B cell (primary cell): Measurements from ENCODE around the gene PLAU. TPM values are rescaled to one million over a fixed set of nuclear protein-coding genes. Genes with fewer than 3 reads are reported as not detected.
A peak's percentile ranks its signal among the peaks of the same experiment; 100 is the strongest.

Experiments
- ATAC-seq: fragments of 200-7000 bp; cut with Tn5 transposase; one replicate; pipeline ENCODE4 v1.10.0; 2021; ENCODE audit warnings: low read depth, mild to moderate bottlenecking, moderate number of reproducible peaks, moderate library complexity
- CTCF ChIA-PET: fragments of 350-600 bp; sonication (Branson Sonifier 250); formaldehyde crosslinking; loops from one replicate; lab custom pipeline; 2021; ENCODE audit warnings: antibody characterized with exemption, inconsistent platforms; lab: Charles Lee
- POLR2A ChIA-PET: fragments of 350-600 bp; sonication (Branson Sonifier 250); formaldehyde crosslinking; loops from one replicate; lab custom pipeline; 2021; ENCODE audit warnings: antibody characterized with exemption; lab: Charles Lee
- DNase-seq: peaks from one replicate; pipeline ENCODE4 v3.0.0; 2013
- H2AFZ ChIP-seq: 2 replicates; pipeline ENCODE4 v1.6.1; 2012; ENCODE audit warnings: mild to moderate bottlenecking, low read depth, low read length; ENCODE audit not compliant: insufficient read depth, poor library complexity, severe bottlenecking
- H3K27ac ChIP-seq, 2 donors: 1 replicate in 1 of 2; 2 replicates in 1 of 2; pipeline ENCODE4 v1.5.1; 2012 to 2013; ENCODE audit warnings: low read length in 2 of 2, mild to moderate bottlenecking in 2 of 2, moderate library complexity in 1 of 2
- H3K27me3 ChIP-seq, 4 experiments: fragments of 200-600 bp in 1 of 4; sonication (generic) in 1 of 4; replicated peaks in 1 of 4; 1 replicate in 2 of 4; 2 replicates in 2 of 4; pipeline versions ENCODE4 v1.6.1 to v1.7.0; 2013 to 2016; ENCODE audit warnings: low read length in 3 of 4, mild to moderate bottlenecking in 2 of 4, mixed read lengths in 1 of 4, moderate library complexity in 1 of 4; ENCODE audit not compliant: insufficient read depth in 4 of 4, control insufficient read depth in 3 of 4; ENCODE audit errors: control extremely low read depth in 1 of 4
- H3K36me3 ChIP-seq, 2 experiments: replicated peaks in 1 of 2; 1 replicate in 1 of 2; 2 replicates in 1 of 2; pipeline versions ENCODE4 v1.6.1 to v1.7.1; 2013; ENCODE audit warnings: low read length in 1 of 2; ENCODE audit not compliant: insufficient read depth in 2 of 2, control insufficient read depth in 1 of 2; ENCODE audit errors: control extremely low read depth in 1 of 2, extremely low read depth in 1 of 2
- H3K4me1 ChIP-seq, 2 donors: fragments of 200-600 bp in 1 of 2; sonication (generic) in 1 of 2; 1 replicate in 1 of 2; 2 replicates in 1 of 2; pipeline versions ENCODE4 v1.5.1 to v1.6.1; 2013 to 2017; ENCODE audit warnings: low read length in 2 of 2; ENCODE audit not compliant: control insufficient read depth in 2 of 2, insufficient read depth in 2 of 2
- H3K4me2 ChIP-seq: replicated peaks from 2 replicates; pipeline ENCODE3; 2012; ENCODE audit warnings: mild to moderate bottlenecking, low read depth, low read length; ENCODE audit not compliant: poor library complexity, severe bottlenecking
- H3K4me3 ChIP-seq, 5 experiments: fragments of 200-600 bp in 1 of 5; sonication (generic) in 1 of 5; 1 replicate in 3 of 5; 2 replicates in 2 of 5; pipeline versions ENCODE4 v1.5.1 to v1.7.0; 2011 to 2016; ENCODE audit warnings: low read length in 4 of 5, mild to moderate bottlenecking in 4 of 5, low read depth in 2 of 5, control low read depth in 1 of 5, moderate library complexity in 1 of 5; ENCODE audit not compliant: insufficient read depth in 1 of 5; ENCODE audit errors: control extremely low read depth in 1 of 5, extremely low read depth in 1 of 5
- H3K79me2 ChIP-seq: fragments of 200-600 bp; sonication (generic); one replicate; pipeline ENCODE4 v1.6.0; 2016; ENCODE audit warnings: low read length; ENCODE audit not compliant: control insufficient read depth, insufficient read depth
- H3K9ac ChIP-seq: fragments of 200-600 bp; sonication (generic); 2 replicates; pipeline ENCODE4 v1.6.1; 2017; ENCODE audit warnings: mild to moderate bottlenecking, low read length, moderate library complexity
- H3K9me3 ChIP-seq, 3 donors: one replicate each; pipeline versions ENCODE4 v1.6.1 to v1.7.1; 2013; ENCODE audit warnings: low read length in 2 of 3; ENCODE audit not compliant: control insufficient read depth in 2 of 3, insufficient read depth in 1 of 3; ENCODE audit errors: control extremely low read depth in 1 of 3
- H4K20me1 ChIP-seq: 2 replicates; pipeline ENCODE4 v1.6.0; 2012; ENCODE audit warnings: mild to moderate bottlenecking, low read length; ENCODE audit not compliant: insufficient read depth, control insufficient read depth, poor library complexity, severe bottlenecking
- H3K27ac Mint-ChIP-seq: one replicate; pipeline ENCODE4 v1.8.0; 2021; ENCODE audit warnings: mixed read lengths
- H3K27me3 Mint-ChIP-seq: one replicate; pipeline ENCODE4 v1.8.0; 2021; ENCODE audit warnings: mixed read lengths
- H3K4me1 Mint-ChIP-seq: one replicate; pipeline ENCODE4 v1.8.0; 2021; ENCODE audit warnings: mixed read lengths
- H3K4me3 Mint-ChIP-seq: one replicate; pipeline ENCODE4 v1.8.0; 2021; ENCODE audit warnings: mixed read lengths
- H3K9me3 Mint-ChIP-seq: one replicate; pipeline ENCODE4 v1.8.0; 2022; ENCODE audit warnings: mixed read lengths; ENCODE audit not compliant: insufficient read depth
- EZH2 ChIP-seq: IDR thresholded peaks from 2 replicates; pipeline ENCODE4 v1.6.1; 2012; ENCODE audit warnings: borderline replicate concordance, low read depth, mild to moderate bottlenecking, moderate library complexity, low read length; ENCODE audit not compliant: insufficient read depth, poor library complexity, severe bottlenecking
- WGBS: methylation state at CpG from one replicate; pipeline ENCODE4 v1.1.5; 2013; ENCODE audit warnings: missing lambda C conversion rate; ENCODE audit not compliant: insufficient coverage; 5-methylcytosine and 5-hydroxymethylcytosine counted together
- intact Hi-C: fragments of 100-400 bp; cut with micrococcal nuclease; formaldehyde crosslinking; loops from one replicate; pipeline ENCODE4 v1.10.0; 2022
- polyA plus RNA-seq: library from polyadenylated mRNA; depleted of rRNA; stranded (reverse); fragments of >200 nt; gene quantifications from 2 replicates; pipeline ENCODE4 v1.2.3, GENCODE V29; 2012
- total RNA-seq, 2 donors: library from RNA; stranded (reverse); fragments of 120-200 nt in 1 of 2; gene quantifications; 1 replicate in 1 of 2; 2 replicates in 1 of 2; pipeline versions ENCODE4 v1.2.3 to v1.2.4, GENCODE V29; 2013 to 2022
- TF ChIP-seq, protein P1 (sequence below): fragments of 200-600 bp; IDR thresholded peaks from one replicate; pipeline ENCODE4 v1.8.0; 2022; ENCODE audit warnings: antibody characterized with exemption, mild to moderate bottlenecking

Gene PLAU
- total and polyA plus RNA-seq, 2 donors (not counting 1 experiment from before 2014, with no cell fraction given): 0.04 TPM; not detected in 1

- ChIA-PET POLR2A (no interaction called here), CTCF (interaction anchor here (1.2 to 3.9 kb wide), 2 partner anchors 8 to 10 kb away, joined by 3 to 20 read pairs; no protein-coding TSS in a partner anchor)
- no peak overlapping the region for H3K4me3 ChIP-seq
- no peaks in the 10 kb centered on the region for H3K4me1 ChIP-seq
- Mint-ChIP-seq H3K27me3 (no peaks in the 10 kb centered on the region), H3K9me3 (no peaks in the 10 kb centered on the region), H3K4me1 (peaks cover 8% of the 10 kb centered on the region), H3K4me3 (no peak overlapping the region), H3K27ac (no peak overlapping the region)
- no peaks in the 10 kb centered on the region for H4K20me1 ChIP-seq
- no peaks in the 10 kb centered on the region for H3K27me3 ChIP-seq
- H3K79me2 ChIP-seq: no peaks in the 10 kb centered on the region
- no peak overlapping the region for H2AFZ ChIP-seq
- no peaks in the 10 kb centered on the region for H3K36me3 ChIP-seq
- no peak for ATAC-seq
- H3K4me2 ChIP-seq: no peak overlapping the region
- no peak overlapping the region for H3K9ac ChIP-seq
- 93% methylated on average over 8 of the region's 13 CpGs for WGBS
- intact Hi-C loops: no loop called here
- no peak for TF ChIP-seq EZH2
- TF ChIP-seq, protein P1, sequence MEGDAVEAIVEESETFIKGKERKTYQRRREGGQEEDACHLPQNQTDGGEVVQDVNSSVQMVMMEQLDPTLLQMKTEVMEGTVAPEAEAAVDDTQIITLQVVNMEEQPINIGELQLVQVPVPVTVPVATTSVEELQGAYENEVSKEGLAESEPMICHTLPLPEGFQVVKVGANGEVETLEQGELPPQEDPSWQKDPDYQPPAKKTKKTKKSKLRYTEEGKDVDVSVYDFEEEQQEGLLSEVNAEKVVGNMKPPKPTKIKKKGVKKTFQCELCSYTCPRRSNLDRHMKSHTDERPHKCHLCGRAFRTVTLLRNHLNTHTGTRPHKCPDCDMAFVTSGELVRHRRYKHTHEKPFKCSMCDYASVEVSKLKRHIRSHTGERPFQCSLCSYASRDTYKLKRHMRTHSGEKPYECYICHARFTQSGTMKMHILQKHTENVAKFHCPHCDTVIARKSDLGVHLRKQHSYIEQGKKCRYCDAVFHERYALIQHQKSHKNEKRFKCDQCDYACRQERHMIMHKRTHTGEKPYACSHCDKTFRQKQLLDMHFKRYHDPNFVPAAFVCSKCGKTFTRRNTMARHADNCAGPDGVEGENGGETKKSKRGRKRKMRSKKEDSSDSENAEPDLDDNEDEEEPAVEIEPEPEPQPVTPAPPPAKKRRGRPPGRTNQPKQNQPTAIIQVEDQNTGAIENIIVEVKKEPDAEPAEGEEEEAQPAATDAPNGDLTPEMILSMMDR: no peak
- DNase-seq: no peak
- H3K27ac ChIP-seq: no peak overlapping the region
- peaks cover 0 to 3% (median 0%) of the 10 kb centered on the region in 3 donors for H3K9me3 ChIP-seq
Observed at GRCh38 chr10:73950155-73950948, 39.4 kb downstream of the PLAU start.

DNA sequence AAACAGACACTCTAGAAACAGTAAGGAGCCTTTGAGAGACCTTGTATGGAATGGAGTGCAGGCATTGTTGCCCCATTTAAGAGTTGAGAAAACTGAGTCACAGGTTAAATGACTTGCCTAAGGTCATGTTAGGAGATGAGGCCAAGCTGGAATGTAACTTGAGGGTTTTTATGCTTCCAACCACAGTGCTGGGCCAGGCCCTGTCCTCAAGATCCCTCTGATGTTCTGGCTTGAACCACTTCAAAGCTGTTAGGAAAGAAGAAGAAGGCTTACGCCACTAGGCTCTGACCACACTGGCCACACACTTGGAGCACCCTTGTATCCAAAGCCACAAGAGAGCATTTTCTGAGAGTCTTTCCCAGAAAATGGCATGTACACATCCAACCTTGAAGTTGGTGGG lies 42.7 kb downstream of the PLAU start:
- Histone ChIP-seq H3K9me3 (no peaks in the 10 kb centered on the region), H3K36me3 (no peaks in the 10 kb centered on the region), H3K27me3 (no peaks in the 10 kb centered on the region), H3K4me3 (no peak overlapping the region), H3K9ac (no peak overlapping the region), H3K27ac (no peak overlapping the region), H4K20me1 (no peaks in the 10 kb centered on the region), H3K4me1 (peaks cover 28 to 30% of the 10 kb centered on the region in 2 donors), H2AFZ (no peak overlapping the region), H3K4me2 (no peak overlapping the region), H3K79me2 (no peaks in the 10 kb centered on the region)
- Mint-ChIP-seq H3K4me3 (no peak overlapping the region), H3K9me3 (no peaks in the 10 kb centered on the region), H3K27me3 (no peaks in the 10 kb centered on the region), H3K27ac (peak overlapping the region; percentile 53), H3K4me1 (peaks cover 32% of the 10 kb centered on the region)
- ChIA-PET CTCF (interaction anchor here (0.7 to 3.9 kb wide), 6 partner anchors 10 to 128 kb away, joined by 3 to 20 read pairs (median 5); no protein-coding TSS in a partner anchor), POLR2A (interaction anchor here (0.6 kb wide), 1 partner anchor 45 kb away, joined by 7 read pairs; no protein-coding TSS in a partner anchor)
- no peak for TF ChIP-seq EZH2
- TF ChIP-seq, protein P1: no peak
- ATAC-seq (no peak), DNase-seq (no peak)
- intact Hi-C loops: no loop called here
- no CpG with 5 or more reads among the region's 1 CpG for WGBS
